H1 (cell line): ENCODE data around the gene TNNI2.

Experiments
- BCL11A ChIP-seq, 2 experiments: IDR thresholded peaks; one replicate each; pipeline ENCODE4 v1.6.1; 2011; ENCODE audit warnings: low read depth in 2 of 2, low read length in 2 of 2, mild to moderate bottlenecking in 2 of 2
- CTCF ChIP-seq, 3 experiments: IDR thresholded peaks; 1 replicate in 2 of 3; 2 replicates in 1 of 3; pipeline versions ENCODE4 v1.5.1 to v1.6.1; 2011; ENCODE audit warnings: low read length in 3 of 3, mild to moderate bottlenecking in 3 of 3, inconsistent platforms in 2 of 3, low read depth in 1 of 3, moderate library complexity in 1 of 3; ENCODE audit not compliant: insufficient read depth in 1 of 3; ENCODE audit errors: control extremely low read depth in 1 of 3

GRCh38 chr11:1815751-1816150 lies 23.0 kb upstream of the TNNI2 start:
- TF ChIP-seq CTCF (IDR thresholded peaks at IDR 0.05; ENCODE audit: control extremely low read depth in 1 of 3, insufficient read depth in 1 of 3, low read depth in 1 of 3, low read length in 3 of 3) (no peak), BCL11A (IDR thresholded peaks at IDR 0.05; ENCODE audit: low read depth in 2 of 2, low read length in 2 of 2) (no peak)
